H1 (cell line): Measurements from ENCODE around the gene AIFM3. TPM values are rescaled to one million over a fixed set of nuclear protein-coding genes. Genes with fewer than 3 reads are reported as not detected.

Experiments
- CTCF ChIA-PET: fragments of 300-600 bp; sonication (Branson Sonifier 250); formaldehyde crosslinking; loops from one replicate; lab custom pipeline; 2021; ENCODE audit not compliant: partially characterized antibody; lab: Charles Lee
- POLR2A ChIA-PET: fragments of 300-600 bp; sonication (Branson Sonifier 250); formaldehyde crosslinking; loops from one replicate; lab custom pipeline; 2021; ENCODE audit warnings: inconsistent platforms; ENCODE audit not compliant: partially characterized antibody; lab: Charles Lee
- DNase-seq, 2 experiments: peaks; one replicate each; pipeline versions ENCODE4 v3.0.0 to v3.0.0-alpha.2; 2010 to 2022; ENCODE audit warnings: low spot score in 2 of 2, low read depth in 1 of 2, mixed read lengths in 1 of 2
- FAIRE-seq: peaks from 2 replicates; lab custom pipeline; 2011; peaks lifted over from hg19 to GRCh38; lab: Jason Lieb, UNC
- H2AFZ ChIP-seq: 2 replicates; pipeline ENCODE4 v1.8.1; 2012; ENCODE audit warnings: low read length, inconsistent platforms
- H2AK5ac ChIP-seq: 2 replicates; pipeline ENCODE4 v1.6.1; 2013; ENCODE audit warnings: low read depth, low read length
- H2BK120ac ChIP-seq: replicated peaks from 2 replicates; pipeline ENCODE3; 2013; ENCODE audit warnings: low read depth, low read length, inconsistent platforms
- H2BK12ac ChIP-seq: 2 replicates; pipeline ENCODE4 v1.6.1; 2013; ENCODE audit warnings: low read depth, low read length
- H2BK15ac ChIP-seq: 2 replicates; pipeline ENCODE4 v1.6.1; 2013; ENCODE audit warnings: low read length
- H2BK20ac ChIP-seq: 2 replicates; pipeline ENCODE4 v1.6.1; 2013; ENCODE audit warnings: low read length
- H2BK5ac ChIP-seq: 2 replicates; pipeline ENCODE4 v1.6.1; 2013; ENCODE audit warnings: low read depth, low read length
- H3K14ac ChIP-seq: 2 replicates; pipeline ENCODE4 v1.6.1; 2013; ENCODE audit warnings: inconsistent platforms; ENCODE audit not compliant: insufficient read length
- H3K18ac ChIP-seq: 2 replicates; pipeline ENCODE4 v1.6.1; 2013; ENCODE audit warnings: low read length; ENCODE audit errors: extremely low read depth
- H3K23ac ChIP-seq: 2 replicates; pipeline ENCODE4 v1.6.1; 2013; ENCODE audit warnings: inconsistent platforms; ENCODE audit not compliant: insufficient read length
- H3K23me2 ChIP-seq: 2 replicates; pipeline ENCODE4 v1.6.1; 2013; ENCODE audit warnings: low read depth, low read length
- H3K27ac ChIP-seq: 2 replicates; pipeline ENCODE4 v1.6.1; 2011; ENCODE audit warnings: low read depth, low read length, inconsistent platforms
- H3K27me3 ChIP-seq, 4 experiments: replicated peaks in 1 of 4; 1 replicate in 1 of 4; 2 replicates in 3 of 4; pipeline versions ENCODE4 v1.6.1 to v1.8.1; 2011 to 2013; ENCODE audit warnings: low read length in 3 of 4, mild to moderate bottlenecking in 3 of 4, inconsistent platforms in 2 of 4, mixed read lengths in 2 of 4, moderate library complexity in 1 of 4; ENCODE audit not compliant: control insufficient read depth in 3 of 4, insufficient read depth in 3 of 4; ENCODE audit errors: extremely low read depth in 1 of 4
- H3K36me3 ChIP-seq, 4 experiments: 2 replicates each; pipeline versions ENCODE4 v1.6.1 to v1.8.1; 2011 to 2013; ENCODE audit warnings: mild to moderate bottlenecking in 4 of 4, low read length in 3 of 4, moderate library complexity in 2 of 4, control low read depth in 1 of 4, inconsistent platforms in 1 of 4; ENCODE audit not compliant: insufficient read depth in 4 of 4, control insufficient read depth in 2 of 4
- H3K4ac ChIP-seq: replicated peaks from 2 replicates; pipeline ENCODE3; 2013; ENCODE audit warnings: low read length, low read depth, mixed read lengths, inconsistent platforms; ENCODE audit not compliant: insufficient read length
- H3K4me1 ChIP-seq, 4 experiments: replicated peaks in 1 of 4; 1 replicate in 1 of 4; 2 replicates in 3 of 4; pipeline versions ENCODE4 v1.6.1 to v1.8.1; 2011 to 2013; ENCODE audit warnings: low read length in 3 of 4, inconsistent platforms in 2 of 4, mixed read lengths in 1 of 4; ENCODE audit not compliant: insufficient read depth in 4 of 4, control insufficient read depth in 3 of 4
- H3K4me2 ChIP-seq, 2 experiments: 2 replicates each; pipeline versions ENCODE4 v1.6.1 to v1.8.1; 2011 to 2013; ENCODE audit warnings: low read depth in 2 of 2, low read length in 2 of 2, control low read depth in 1 of 2, inconsistent platforms in 1 of 2, mild to moderate bottlenecking in 1 of 2; ENCODE audit not compliant: insufficient read depth in 1 of 2
- H3K4me3 ChIP-seq, 4 experiments: fragments of 200-600, 300-600 bp in 1 of 4; sonication (generic), shearing (Covaris generic), sonication (Bioruptor Twin) in 1 of 4; 2 replicates each; pipeline versions ENCODE4 v1.5.1 to v1.8.1; 2011 to 2016; ENCODE audit warnings: low read length in 4 of 4, low read depth in 3 of 4, control low read depth in 2 of 4, inconsistent platforms in 2 of 4, mild to moderate bottlenecking in 2 of 4, mixed read lengths in 1 of 4, moderate library complexity in 1 of 4; ENCODE audit not compliant: insufficient read depth in 2 of 4; ENCODE audit errors: extremely low read depth in 1 of 4
- H3K56ac ChIP-seq: replicated peaks from 2 replicates; pipeline ENCODE3; 2013; ENCODE audit warnings: low read depth, mild to moderate bottlenecking, mixed read lengths, low read length, inconsistent platforms; ENCODE audit not compliant: insufficient read length
- H3K79me1 ChIP-seq: 2 replicates; pipeline ENCODE4 v1.6.1; 2013; ENCODE audit warnings: low read depth, low read length, control low read depth
- H3K79me2 ChIP-seq, 2 experiments: 2 replicates each; pipeline versions ENCODE4 v1.6.1 to v1.8.1; 2012 to 2013; ENCODE audit warnings: low read length in 2 of 2, mild to moderate bottlenecking in 2 of 2, inconsistent platforms in 1 of 2; ENCODE audit not compliant: insufficient read depth in 2 of 2, control insufficient read depth in 1 of 2
- H3K9ac ChIP-seq, 4 experiments: replicated peaks in 1 of 4; 1 replicate in 1 of 4; 2 replicates in 3 of 4; pipeline versions ENCODE4 v1.6.1 to v1.8.1; 2011 to 2013; ENCODE audit warnings: low read depth in 3 of 4, low read length in 3 of 4, control low read depth in 2 of 4, mild to moderate bottlenecking in 2 of 4, moderate library complexity in 2 of 4, inconsistent platforms in 1 of 4; ENCODE audit errors: extremely low read depth in 1 of 4
- H3K9me3 ChIP-seq, 2 experiments: 2 replicates each; pipeline versions ENCODE4 v1.6.1 to v1.8.1; 2012 to 2013; ENCODE audit warnings: mild to moderate bottlenecking in 2 of 2, moderate library complexity in 2 of 2, control low read depth in 1 of 2, inconsistent platforms in 1 of 2, low read depth in 1 of 2, low read length in 1 of 2, mixed read lengths in 1 of 2; ENCODE audit not compliant: insufficient read depth in 2 of 2
- H4K20me1 ChIP-seq, 2 experiments: replicated peaks in 1 of 2; 2 replicates each; pipeline versions ENCODE3 to v1.8.1; 2011 to 2013; ENCODE audit warnings: inconsistent platforms in 2 of 2, low read length in 2 of 2, mild to moderate bottlenecking in 1 of 2; ENCODE audit not compliant: insufficient read depth in 2 of 2, control insufficient read depth in 1 of 2
- H4K5ac ChIP-seq: 2 replicates; pipeline ENCODE4 v1.6.1; 2013; ENCODE audit warnings: low read length, low read depth, mixed read lengths, inconsistent platforms; ENCODE audit not compliant: insufficient read length
- H4K8ac ChIP-seq: 2 replicates; pipeline ENCODE4 v1.8.0; 2013; ENCODE audit warnings: mild to moderate bottlenecking, moderate library complexity, low read length, inconsistent platforms; ENCODE audit not compliant: insufficient read depth; ENCODE audit errors: extremely low read depth
- H4K91ac ChIP-seq: replicated peaks from 2 replicates; pipeline ENCODE3; 2013; ENCODE audit warnings: low read length, mixed read lengths, inconsistent platforms; ENCODE audit not compliant: insufficient read length
- JUND ChIP-seq: IDR thresholded peaks from 2 replicates; pipeline ENCODE4 v1.6.1; 2011; ENCODE audit warnings: mild to moderate bottlenecking, improper control_type of control experiment, low read length
- SIN3A ChIP-seq, 2 experiments: IDR thresholded peaks in 1 of 2; conservative IDR thresholded peaks in 1 of 2; 2 replicates each; pipeline ENCODE4 v1.6.1; 2011 to 2012; ENCODE audit warnings: low read length in 2 of 2, improper control_type of control experiment in 1 of 2, low read depth in 1 of 2, mild to moderate bottlenecking in 1 of 2
- SUZ12 ChIP-seq: fragments of 200-600 bp; sonication (generic); IDR thresholded peaks from 2 replicates; pipeline ENCODE4 v1.6.1; 2012; ENCODE audit warnings: mild to moderate bottlenecking, inconsistent platforms, low read length, moderate library complexity, mixed read lengths
- WGBS, 2 experiments: shearing (Covaris generic) in 1 of 2; methylation state at CpG; one replicate each; pipeline versions ENCODE4 v1.1.6 to v1.1.7; 2013 to 2015; ENCODE audit warnings: low lambda C conversion rate in 2 of 2, mixed read lengths in 2 of 2, inconsistent platforms in 1 of 2, low coverage in 1 of 2, missing lambda C conversion rate in 1 of 2; ENCODE audit not compliant: insufficient replicate concordance in 2 of 2, insufficient coverage in 1 of 2, insufficient read length in 1 of 2; ENCODE audit errors: extremely low coverage in 1 of 2, missing lambda C conversion rate in 1 of 2; 5-methylcytosine and 5-hydroxymethylcytosine counted together
- polyA plus RNA-seq, 7 experiments: library from polyadenylated mRNA; depleted of rRNA in 3 of 7; stranded (reverse) in 5 of 7; unstranded in 2 of 7; fragments of >200 nt in 5 of 7; fragments of 200-250 nt in 2 of 7; gene quantifications; 1 replicate in 5 of 7; 2 replicates in 1 of 7; 4 replicates in 1 of 7; pipeline versions ENCODE4 v1.2.1 to v1.2.3, GENCODE V29; 2011 to 2013; ENCODE audit warnings: missing spikeins in 2 of 7, mixed read lengths in 2 of 7
- total RNA-seq: library from RNA; stranded (reverse); fragmentation: NEBNext Ultra II Directional; extraction: Animal tissue kit (Norgen Biotek cat#: 25700); gene quantifications from 2 replicates; pipeline ENCODE4 v1.2.1, GENCODE V29; 2021

Gene AIFM3
- total and polyA plus RNA-seq, 2 of the 8 experiments (the other 6 are each of a cell fraction or from before 2014, with no cell fraction given), result 0.86 to 1.4 TPM

DNA sequence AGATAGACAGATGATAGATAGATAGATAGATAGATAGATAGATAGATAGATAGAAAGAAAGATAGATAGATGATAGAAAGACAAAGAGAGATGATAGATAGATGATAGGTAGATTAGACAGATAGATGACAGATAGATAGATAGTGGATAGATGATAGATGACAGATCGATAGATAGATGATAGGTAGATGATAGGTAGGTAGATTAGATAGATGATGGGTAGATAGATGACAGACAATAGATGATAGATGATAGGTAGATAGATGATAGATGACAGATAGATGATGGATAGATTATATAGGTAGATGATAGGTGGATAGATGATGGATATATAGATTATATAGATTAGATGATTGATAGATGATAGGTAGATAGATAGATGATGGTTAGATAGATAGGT is 19.3 kb downstream of the AIFM3 start:
- FAIRE-seq, result no peak

More for the DNA sequence above, 19.3 kb downstream of the AIFM3 start:
- no peak for DNase-seq
- no peak overlapping the region for H3K4me3 ChIP-seq
- no peak overlapping the region for H2BK12ac ChIP-seq
- ChIA-PET CTCF (interaction anchor here (0.7 to 2.0 kb wide), 3 partner anchors 12 to 15 kb away, joined by 3 to 5 read pairs (median 3); no protein-coding TSS in a partner anchor), POLR2A (no interaction called here)
- no peak overlapping the region for H2BK5ac ChIP-seq
- no peaks in the 10 kb centered on the region for H3K79me2 ChIP-seq
- H3K79me1 ChIP-seq, result no peaks in the 10 kb centered on the region
- H3K27me3 ChIP-seq, result peaks cover 0 to 2% (median 1%) of the 10 kb centered on the region in 4 experiments; a peak in 4 of 7 replicates
- H3K36me3 ChIP-seq, result no peaks in the 10 kb centered on the region; a peak in 1 of 8 replicates
- H3K4ac ChIP-seq, result no peak overlapping the region
- H3K4me1 ChIP-seq, result peaks cover 0 to 8% (median 2%) of the 10 kb centered on the region in 4 experiments; a peak in 4 of 7 replicates
- H3K4me2 ChIP-seq, result no peak overlapping the region
- H3K23me2 ChIP-seq, result peaks cover 5% of the 10 kb centered on the region
- H4K8ac ChIP-seq, result no peak overlapping the region
- no peak overlapping the region for H3K14ac ChIP-seq
- H2BK20ac ChIP-seq, result no peak overlapping the region
- peaks cover 0 to 8% of the 10 kb centered on the region in 2 experiments for H4K20me1 ChIP-seq
- no peak overlapping the region for H4K5ac ChIP-seq
- no peak overlapping the region for H2AK5ac ChIP-seq
- no peak overlapping the region for H3K23ac ChIP-seq
- H3K56ac ChIP-seq, result no peak overlapping the region
- no peaks in the 10 kb centered on the region for H3K9me3 ChIP-seq
- no peak overlapping the region for H3K18ac ChIP-seq
- 95 to 100% methylated on average over 1 of the region's 1 CpG for WGBS, 2 experiments
- H3K27ac ChIP-seq, result no peak overlapping the region
- H4K91ac ChIP-seq, result no peak overlapping the region
- no peak overlapping the region for H2BK15ac ChIP-seq
- TF ChIP-seq SIN3A (conservative IDR thresholded peaks at IDR 0.05 in 1 of 2, IDR thresholded peaks at IDR 0.05 in 1 of 2; ENCODE audit: low read depth in 1 of 2, low read length in 2 of 2) (no peak), SUZ12 (no peak), JUND (no peak)
- H2BK120ac ChIP-seq, result no peak overlapping the region
- H2AFZ ChIP-seq, result no peak overlapping the region
- no peak overlapping the region for H3K9ac ChIP-seq
